Measurements from ENCODE around the gene TEN1. TPM values are rescaled to one million over a fixed set of nuclear protein-coding genes. Genes with fewer than 3 reads are reported as not detected.

TEN1 gene
- total RNA-seq, 1 experiment from 2014 or later = 19.3 TPM

DNA sequence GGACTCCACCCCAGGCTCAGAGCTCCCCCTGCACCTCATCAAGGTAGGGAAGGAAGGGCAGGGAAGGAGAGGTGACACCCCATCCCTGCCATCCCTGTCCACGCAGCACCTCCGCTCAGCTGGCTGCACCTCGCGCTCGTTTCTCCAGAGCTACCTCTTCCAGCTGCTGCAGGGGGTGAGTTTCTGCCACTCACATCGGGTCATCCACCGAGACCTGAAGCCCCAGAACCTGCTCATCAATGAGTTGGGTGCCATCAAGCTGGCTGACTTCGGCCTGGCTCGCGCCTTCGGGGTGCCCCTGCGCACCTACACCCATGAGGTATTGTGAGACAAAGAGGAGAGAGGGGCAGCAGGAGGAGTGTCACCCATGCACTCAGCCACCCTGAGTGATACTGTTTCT, 23.1 kb downstream of the TEN1 start:
- H3K18ac ChIP-seq (ENCODE audit: insufficient read length, low read depth, low read length) = no peak overlapping the region
- no peak overlapping the region for H3K4me2 ChIP-seq (ENCODE audit: insufficient read depth, insufficient read length, low read length)
- no peak overlapping the region for H3K4ac ChIP-seq (ENCODE audit: low read depth, low read length)
- H3K4me1 ChIP-seq (ENCODE audit: insufficient read depth, low read length) = no peaks in the 10 kb centered on the region
- no peaks in the 10 kb centered on the region for H3K79me2 ChIP-seq (ENCODE audit: insufficient read depth, low read length)
- H2BK15ac ChIP-seq (ENCODE audit: low read depth, low read length) = no peak overlapping the region
- no peak overlapping the region for H3K27ac Mint-ChIP-seq
- peaks cover 2% of the 10 kb centered on the region for H4K20me1 ChIP-seq (ENCODE audit: control insufficient read depth, insufficient read depth, insufficient read length)
- no peaks in the 10 kb centered on the region for H3K9me3 ChIP-seq (ENCODE audit: control insufficient read depth, low read depth, low read length)
- H4K91ac ChIP-seq (ENCODE audit: insufficient read length, low read depth, low read length) = no peak overlapping the region
- TF ChIP-seq, protein P1, sequence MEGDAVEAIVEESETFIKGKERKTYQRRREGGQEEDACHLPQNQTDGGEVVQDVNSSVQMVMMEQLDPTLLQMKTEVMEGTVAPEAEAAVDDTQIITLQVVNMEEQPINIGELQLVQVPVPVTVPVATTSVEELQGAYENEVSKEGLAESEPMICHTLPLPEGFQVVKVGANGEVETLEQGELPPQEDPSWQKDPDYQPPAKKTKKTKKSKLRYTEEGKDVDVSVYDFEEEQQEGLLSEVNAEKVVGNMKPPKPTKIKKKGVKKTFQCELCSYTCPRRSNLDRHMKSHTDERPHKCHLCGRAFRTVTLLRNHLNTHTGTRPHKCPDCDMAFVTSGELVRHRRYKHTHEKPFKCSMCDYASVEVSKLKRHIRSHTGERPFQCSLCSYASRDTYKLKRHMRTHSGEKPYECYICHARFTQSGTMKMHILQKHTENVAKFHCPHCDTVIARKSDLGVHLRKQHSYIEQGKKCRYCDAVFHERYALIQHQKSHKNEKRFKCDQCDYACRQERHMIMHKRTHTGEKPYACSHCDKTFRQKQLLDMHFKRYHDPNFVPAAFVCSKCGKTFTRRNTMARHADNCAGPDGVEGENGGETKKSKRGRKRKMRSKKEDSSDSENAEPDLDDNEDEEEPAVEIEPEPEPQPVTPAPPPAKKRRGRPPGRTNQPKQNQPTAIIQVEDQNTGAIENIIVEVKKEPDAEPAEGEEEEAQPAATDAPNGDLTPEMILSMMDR (conservative IDR thresholded peaks at IDR 0.05) = no peak
- no peak overlapping the region for H2BK20ac ChIP-seq (ENCODE audit: low read depth, low read length, poor library complexity, severe bottlenecking)
- H3T11ph ChIP-seq (ENCODE audit: low read length) = no peak overlapping the region
- no peak overlapping the region for H4K5ac ChIP-seq (ENCODE audit: insufficient read length, low read depth, low read length)
- H2BK120ac ChIP-seq (ENCODE audit: low read depth, low read length, poor library complexity, severe bottlenecking) = no peak overlapping the region
- no peak overlapping the region for H2BK12ac ChIP-seq (ENCODE audit: insufficient read length, low read depth, low read length)
- H3K4me3 Mint-ChIP-seq = no peak overlapping the region
- no peak overlapping the region for H3K27ac ChIP-seq (ENCODE audit: insufficient read length, low read depth, low read length)
- H3K27me3 ChIP-seq (ENCODE audit: insufficient read depth, low read length) = no peaks in the 10 kb centered on the region
- no peak overlapping the region for H3K14ac ChIP-seq (ENCODE audit: insufficient read depth, low read length)
- H3K4me1 Mint-ChIP-seq = peaks cover 8 to 12% of the 10 kb centered on the region in 2 experiments
- WGBS (ENCODE audit: extremely low coverage, insufficient read length, low lambda C conversion rate) = no CpG with 5 or more reads among the region's 12 CpGs
- H3K23ac ChIP-seq (ENCODE audit: insufficient read length, low read depth, low read length) = no peak overlapping the region
- no peaks in the 10 kb centered on the region; a peak in 1 of 5 replicates for H3K9me3 Mint-ChIP-seq
- no peak overlapping the region for H3K56ac ChIP-seq (ENCODE audit: insufficient read length, low read depth, low read length)
- H3K23me2 ChIP-seq (ENCODE audit: insufficient read length, low read depth, low read length, poor library complexity, severe bottlenecking) = no peaks in the 10 kb centered on the region
- H3K9ac ChIP-seq (ENCODE audit: extremely low read depth, insufficient read length, low read length) = no peak overlapping the region
- H3K79me1 ChIP-seq (ENCODE audit: insufficient read depth, low read depth, low read length, poor library complexity, severe bottlenecking) = no peaks in the 10 kb centered on the region
- no peak overlapping the region for H2BK5ac ChIP-seq (ENCODE audit: insufficient read length, low read length)
- H3K36me3 Mint-ChIP-seq (ENCODE audit: insufficient read depth in 1 of 3, low read depth in 3 of 3) = peaks cover 0 to 23% (median 9%) of the 10 kb centered on the region in 3 experiments; a peak in 5 of 7 replicates
- no peak overlapping the region for H2AK5ac ChIP-seq (ENCODE audit: insufficient read length, low read length)
- DNase-seq = no peak
- H2AFZ ChIP-seq (ENCODE audit: low read length) = no peak overlapping the region
- H3K27me3 Mint-ChIP-seq (ENCODE audit: low read depth) = no peaks in the 10 kb centered on the region
- H4K8ac ChIP-seq (replicated peaks; ENCODE audit: insufficient read length, low read depth, low read length) = no peak overlapping the region

Measured in H9 (cell line).